COLO829 (cell line): ENCODE data around the gene TNKS2.
A peak's percentile ranks its signal among the peaks of the same experiment; 100 is the strongest.
"Not testable (repeated sequence)": the region's sequence is repeated elsewhere in the genome, so short reads cannot be mapped to it uniquely, and the experiment has no call there.

Source experiments
- DNase-seq: peaks from one replicate; pipeline ENCODE4 v3.0.0; 2012; ENCODE audit warnings: low spot score

Gene TNKS2

DNA sequence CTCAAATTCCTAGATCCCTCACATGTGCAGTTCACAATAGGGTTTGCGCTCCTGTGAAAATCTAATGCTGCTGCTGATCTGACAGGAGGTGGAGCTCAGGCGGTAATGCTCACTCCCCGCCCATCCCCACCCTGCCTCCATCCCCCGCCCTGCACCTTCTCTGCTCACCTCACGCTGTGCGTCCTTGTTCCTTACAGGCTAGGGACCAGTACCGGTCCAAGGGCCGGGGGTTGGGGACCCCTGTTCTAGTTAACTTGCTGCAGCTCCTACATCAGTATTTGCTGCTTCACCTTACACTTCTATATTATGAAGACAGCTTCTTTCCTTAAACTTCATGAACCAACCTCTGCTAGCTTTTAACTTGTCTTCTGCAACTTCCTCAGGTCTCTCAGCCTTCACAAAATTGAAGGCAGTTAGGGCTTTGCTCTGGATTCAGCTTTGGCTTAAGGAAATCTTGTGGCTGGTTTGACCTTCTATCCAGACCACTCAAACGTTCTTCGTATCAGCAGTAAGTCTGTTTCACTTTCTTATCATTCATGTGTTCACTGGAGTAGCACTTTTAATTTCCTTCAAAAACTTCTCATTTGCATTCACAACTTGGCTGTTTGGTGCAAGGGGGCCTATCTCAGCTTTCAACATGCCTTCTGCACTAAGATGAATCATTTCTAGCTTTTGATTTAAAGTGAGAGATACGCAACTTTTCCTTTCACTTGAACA, 1.7 kb upstream of the TNKS2 start:
- no peak for DNase-seq

DNA sequence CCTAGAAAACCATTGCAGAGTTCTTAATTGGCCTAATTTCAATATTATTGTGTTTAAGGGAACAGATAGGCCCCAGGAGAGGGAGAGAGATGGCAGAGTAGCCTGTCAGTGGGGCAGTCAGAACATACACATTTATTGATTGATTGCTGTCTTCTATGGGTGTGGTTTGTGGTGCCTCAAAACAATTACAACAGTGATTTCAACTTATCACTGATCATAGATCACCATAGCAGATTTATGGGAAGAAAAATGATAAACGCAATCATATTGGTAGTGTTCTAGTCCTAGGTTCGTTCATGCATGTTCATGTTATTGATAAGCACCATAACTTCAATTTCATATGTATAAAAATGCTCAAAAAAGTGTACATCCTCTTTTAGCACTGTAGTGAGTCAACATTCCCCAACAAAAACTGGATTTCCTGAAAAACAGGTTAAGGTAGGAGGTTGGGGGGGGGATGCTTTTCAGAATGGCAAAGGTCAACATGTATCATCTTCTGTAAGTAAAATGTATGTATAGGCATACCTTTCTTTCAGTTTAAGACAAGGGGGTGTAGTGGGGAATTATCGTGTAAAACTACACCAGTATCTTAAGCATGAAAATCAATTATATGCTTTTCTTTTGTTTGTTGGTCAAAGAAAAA, 1.1 kb upstream of the TNKS2 start:
- no peak for DNase-seq

DNA sequence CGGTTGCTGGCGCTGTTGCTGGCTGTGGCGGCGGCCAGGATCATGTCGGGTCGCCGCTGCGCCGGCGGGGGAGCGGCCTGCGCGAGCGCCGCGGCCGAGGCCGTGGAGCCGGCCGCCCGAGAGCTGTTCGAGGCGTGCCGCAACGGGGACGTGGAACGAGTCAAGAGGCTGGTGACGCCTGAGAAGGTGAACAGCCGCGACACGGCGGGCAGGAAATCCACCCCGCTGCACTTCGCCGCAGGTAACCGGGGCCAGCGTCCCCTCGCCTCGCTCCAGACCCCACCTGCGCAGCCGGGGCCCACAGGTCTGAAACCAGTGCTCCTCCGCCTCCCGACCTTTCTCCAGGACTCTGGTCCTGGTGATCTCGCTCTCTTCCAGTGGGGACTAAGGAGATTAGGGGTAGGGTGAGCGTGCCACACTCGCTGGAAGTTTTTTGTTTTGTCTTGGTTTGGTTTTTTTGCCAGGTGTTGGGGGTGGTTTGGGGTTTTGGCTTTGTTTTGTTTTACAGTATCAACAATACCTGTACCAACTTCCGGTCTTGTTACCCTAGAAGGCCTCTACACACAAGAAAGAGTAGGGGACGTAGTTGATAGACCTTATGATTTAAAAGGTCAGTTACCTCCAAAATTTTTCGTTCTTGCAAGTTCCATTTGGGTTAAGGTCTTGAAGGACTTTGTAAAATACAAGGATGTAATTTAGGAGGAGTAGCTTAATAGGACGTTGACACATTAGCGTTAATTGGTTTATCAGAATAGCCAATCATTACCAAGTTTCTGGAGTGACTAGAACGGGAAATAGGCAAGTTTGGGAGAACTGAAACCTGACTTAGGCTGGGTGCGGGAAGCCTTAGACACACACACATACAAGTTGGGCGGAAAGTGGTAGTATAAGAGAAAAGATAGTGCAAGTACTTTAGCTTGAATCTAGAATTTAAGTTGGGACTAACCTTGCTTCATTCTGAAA, 704 bp downstream of the TNKS2 start:
- peak; percentile 14 for DNase-seq

DNA sequence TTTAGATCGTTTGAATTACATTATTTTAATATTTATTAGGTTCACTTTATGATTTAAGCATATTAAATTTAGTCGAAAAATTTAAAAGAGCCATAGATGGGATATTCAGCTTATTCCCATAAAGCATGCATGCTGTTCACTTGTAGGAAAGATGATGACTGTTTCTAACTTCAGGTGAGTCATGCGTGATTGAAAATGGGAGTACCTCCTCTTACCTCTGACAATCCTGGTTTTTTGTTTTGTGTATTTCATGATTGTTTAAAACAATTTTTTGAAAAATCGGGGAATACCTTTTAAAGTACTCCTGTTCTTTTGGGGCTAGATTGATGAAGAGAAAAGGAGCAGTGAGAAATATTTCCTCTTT, 1.4 kb downstream of the TNKS2 start:
- no peak for DNase-seq

DNA sequence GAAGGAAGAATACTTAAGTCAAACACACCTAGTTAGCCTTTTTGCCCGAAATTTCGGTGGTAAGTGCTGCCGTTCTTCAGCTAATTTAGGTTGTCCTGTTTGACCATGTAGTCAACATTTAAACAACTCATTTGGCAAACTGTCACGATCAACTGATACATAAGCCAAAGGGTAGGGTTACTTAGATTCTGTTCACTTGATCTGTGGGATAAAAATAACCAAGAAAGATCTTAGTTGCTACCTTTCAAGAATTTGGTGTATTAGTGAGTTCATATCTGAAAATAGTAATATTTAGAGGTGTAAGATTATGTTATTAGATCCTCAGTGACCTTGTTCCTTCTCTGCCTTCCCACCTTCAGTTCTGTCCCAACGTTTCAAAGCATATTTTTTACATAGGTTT, 2.0 kb downstream of the TNKS2 start:
- DNase-seq: no peak

DNA sequence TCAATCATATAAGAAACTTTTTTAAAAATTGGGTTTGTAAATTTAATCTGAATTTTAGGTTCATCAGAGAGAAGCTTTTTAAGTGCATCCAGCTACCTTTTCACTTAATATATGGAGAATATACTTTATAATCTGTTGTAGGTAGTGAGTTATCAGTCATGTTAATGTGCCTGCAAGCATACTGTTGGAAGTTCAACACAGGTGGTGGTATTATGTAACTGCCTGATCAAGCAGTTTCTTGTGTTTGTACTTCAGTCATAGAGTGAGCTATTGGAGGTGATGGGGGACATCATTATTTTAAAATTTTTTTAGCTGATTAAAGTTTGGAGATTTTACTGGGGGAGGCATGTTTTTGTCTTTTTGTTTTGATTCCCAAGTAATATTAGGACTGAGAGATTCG, 2.5 kb downstream of the TNKS2 start:
- no peak for DNase-seq

DNA sequence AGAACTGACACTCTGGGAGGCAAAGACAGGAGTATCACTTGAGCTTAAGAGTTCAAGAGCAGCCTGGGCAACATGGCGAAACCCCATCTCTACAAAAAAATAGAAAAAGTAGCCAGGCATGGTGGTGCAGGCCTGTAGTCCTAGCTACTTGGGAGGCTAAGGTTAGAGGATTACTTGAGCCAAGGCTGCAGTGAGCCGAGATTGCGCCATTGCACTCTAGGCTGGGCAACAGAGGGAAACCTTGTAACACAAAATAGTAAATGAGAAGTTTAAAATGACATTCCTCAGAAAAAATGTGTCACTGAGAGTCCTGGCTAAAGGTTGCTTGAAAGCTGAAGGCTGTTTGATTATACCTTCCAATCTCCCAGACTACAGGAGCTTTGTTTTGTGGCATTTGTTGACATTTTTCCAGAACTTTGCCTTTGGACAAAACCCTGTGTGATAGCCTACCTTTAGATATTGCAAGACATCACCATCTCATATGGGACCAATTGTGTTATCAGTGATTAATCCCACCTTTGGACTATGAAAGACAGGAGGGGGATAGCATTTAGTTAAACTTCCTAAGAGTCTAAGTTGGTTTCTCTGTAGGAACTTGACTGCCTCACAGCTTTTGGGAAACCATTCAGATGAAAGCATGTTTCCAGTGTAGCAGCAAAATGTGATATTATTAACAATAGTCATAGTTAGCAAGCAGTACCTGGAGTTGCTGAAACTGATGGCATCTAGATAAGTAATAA, 5.3 kb downstream of the TNKS2 start:
- no peak for DNase-seq

DNA sequence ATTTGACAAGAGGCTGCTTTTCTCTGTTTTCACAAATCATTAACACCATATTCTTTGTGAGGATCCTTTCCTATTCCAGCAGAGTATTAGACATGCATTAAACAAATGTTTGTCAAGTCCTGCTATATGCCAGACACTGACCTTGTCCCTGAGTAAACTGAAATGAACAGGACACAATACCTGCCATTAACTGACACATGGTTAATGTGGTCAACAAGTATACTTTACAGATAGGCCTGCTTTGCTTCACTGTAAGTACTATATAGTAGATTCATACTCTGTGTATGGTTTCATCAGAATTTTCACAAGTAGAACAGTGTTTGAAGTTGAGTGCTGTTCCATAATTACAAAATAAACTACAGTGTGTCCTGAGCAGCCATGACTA, 5.9 kb downstream of the TNKS2 start:
- no peak for DNase-seq

DNA sequence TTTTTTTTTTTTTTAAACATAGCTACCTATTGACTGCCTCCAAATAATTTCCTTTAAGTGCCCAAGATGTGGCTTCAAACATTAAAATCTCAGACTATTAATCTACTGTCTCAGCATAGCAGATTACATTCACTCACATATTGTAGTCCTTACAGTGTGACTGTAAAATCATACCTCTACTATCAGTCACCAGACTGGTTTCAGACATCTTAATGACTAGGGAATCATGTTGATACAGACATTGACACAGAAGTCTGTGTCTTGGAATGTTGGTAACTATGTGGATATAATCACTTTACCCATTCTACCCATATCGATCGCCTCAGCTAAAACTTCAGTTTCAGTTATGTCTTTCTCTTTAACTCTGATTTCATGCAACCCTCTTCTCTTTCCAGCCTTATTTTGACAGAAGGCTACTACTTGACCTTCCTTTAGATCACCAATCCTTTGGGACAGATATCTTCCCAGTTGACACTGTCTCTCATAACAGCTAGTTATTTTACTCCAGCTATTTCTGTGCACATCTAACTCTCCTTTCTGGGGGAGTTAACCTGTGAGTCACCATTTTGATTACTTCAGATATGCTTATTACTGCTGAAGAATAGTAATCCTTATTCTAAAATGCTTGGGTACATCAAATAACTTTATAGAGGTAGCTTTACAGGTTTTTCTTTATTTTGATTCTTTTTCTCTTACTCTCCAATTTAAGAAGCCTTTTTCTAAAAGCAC, 7.0 kb downstream of the TNKS2 start:
- DNase-seq: no peak

DNA sequence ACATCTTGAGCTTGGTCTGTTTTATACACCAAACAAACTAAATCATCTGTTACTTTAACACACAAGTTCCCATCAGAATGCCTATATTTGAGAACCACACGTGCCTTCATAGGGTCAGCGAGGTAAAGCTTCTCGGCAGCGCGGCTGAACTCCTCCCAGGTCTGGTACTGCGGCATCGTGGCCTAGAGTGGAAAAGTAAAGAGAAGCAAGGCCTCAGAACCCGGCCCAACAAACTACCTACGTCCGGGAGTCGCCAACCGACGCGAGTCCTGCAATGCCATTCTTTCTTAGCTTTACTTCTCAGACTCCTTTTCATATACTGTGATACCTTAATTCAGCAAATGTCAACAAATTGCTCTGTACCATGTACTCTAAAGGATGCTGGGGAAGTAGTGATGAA, 9.0 kb downstream of the TNKS2 start:
- not testable (repeated sequence) for DNase-seq

DNA sequence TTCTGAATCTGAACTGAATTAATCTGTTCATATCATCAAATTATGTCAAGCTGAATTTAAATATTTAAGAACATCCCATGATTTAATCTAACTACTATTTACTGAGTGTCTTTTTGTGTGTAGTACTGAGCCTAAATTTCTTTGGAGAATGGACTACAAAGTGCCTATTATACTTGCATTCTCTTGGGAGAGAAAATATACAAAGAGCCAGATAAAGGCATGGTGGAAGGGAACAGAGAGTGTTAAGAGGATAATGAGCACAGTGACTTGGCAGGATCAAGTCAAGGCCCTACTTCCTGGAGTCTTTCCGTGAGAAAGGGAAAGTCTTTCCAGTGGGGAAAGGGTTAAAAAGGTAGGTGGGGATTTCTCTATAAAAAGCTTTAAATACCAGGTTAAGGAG, 15.0 kb downstream of the TNKS2 start:
- DNase-seq: peak; percentile 13

DNA sequence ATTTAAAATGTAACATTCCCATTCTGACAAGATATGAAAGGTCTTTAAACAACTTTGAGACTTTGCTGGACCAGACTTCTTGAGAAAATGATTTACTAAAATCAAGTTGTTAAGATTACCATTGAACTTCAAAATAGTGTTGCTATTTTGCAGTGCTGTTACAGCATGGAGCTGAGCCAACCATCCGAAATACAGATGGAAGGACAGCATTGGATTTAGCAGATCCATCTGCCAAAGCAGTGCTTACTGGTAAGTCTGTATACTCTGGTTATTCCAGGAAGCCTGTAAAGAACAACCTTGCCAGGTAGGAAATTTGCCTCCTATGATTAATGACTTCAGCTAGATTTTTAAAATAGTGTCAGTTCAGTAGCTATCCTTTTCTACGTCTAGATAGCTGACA, 18.8 kb downstream of the TNKS2 start:
- DNase-seq: no peak

DNA sequence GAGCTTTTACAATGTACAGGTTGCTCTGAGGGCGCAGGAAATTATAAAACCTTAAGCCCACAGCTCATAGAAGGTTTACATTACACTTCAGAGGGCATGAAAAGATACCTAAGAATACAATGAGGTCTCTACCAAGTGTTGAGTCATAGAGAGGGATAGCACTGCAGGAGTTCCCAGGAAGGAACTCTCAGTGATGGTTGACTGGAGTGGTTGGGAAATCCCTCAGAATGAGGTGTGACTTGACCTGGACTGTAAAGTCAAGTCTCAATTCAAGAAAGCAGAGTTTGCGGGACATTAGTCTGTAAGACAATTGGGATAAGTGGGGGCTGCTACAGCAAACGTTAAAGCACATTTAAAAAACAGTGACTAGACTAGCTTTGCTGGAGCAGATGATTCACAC, 21.9 kb downstream of the TNKS2 start:
- no peak for DNase-seq

DNA sequence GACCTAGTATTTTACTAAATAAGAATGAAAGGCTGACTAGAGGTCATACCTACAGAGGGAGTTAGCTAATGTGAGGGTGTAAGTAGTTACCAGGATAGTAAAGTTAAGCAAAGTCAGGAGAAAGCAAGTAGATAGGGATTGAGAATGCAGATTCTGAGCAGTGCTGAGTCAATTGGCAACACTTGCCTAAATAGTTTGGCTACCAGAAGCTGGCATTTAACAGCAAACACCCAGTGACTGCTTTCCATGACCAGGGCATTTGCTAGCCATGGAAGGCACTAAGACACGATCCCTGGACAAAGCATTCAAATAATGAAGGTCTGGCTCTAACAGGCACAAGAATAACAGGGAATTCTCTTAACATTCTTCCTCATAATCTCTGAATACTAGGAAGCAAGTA, 25.9 kb downstream of the TNKS2 start:
- no peak for DNase-seq

DNA sequence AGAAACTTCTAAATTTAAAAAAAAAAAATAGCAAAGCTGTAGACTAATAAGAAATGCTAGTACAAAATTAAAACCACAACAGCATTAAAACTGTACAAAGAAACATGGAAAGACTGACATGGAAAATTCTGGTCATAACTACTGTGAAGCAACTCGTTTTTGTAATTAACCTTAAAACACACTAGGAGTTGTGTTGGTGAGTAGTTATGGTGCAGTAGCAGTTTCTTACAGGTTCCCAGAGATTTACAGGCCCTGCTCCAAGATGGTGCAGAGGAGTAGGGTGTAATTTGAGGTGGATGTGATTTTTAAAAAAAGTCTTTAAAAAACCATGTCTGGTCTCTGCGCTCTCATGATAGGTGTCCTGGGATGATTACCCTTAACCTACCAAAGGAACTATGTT, 31.0 kb downstream of the TNKS2 start:
- no peak for DNase-seq

DNA sequence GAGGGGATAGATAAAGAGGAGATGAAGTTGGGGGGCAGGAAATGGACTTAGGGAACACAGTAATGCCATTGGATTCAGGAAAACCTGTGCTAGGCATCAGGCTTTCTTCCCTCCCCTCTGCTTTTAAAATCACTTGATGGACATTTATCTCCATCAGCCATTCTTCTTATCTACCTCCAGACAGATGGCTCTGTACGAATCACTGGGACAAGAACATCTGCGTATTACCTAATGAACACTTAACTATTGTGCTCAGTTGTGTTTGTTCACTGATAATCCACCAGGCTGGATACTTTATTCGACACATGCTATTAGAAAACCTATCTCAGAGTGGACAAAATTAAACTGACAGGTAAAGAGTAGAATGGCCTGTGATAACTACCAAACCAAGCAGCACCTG, 40.0 kb downstream of the TNKS2 start:
- DNase-seq: no peak

DNA sequence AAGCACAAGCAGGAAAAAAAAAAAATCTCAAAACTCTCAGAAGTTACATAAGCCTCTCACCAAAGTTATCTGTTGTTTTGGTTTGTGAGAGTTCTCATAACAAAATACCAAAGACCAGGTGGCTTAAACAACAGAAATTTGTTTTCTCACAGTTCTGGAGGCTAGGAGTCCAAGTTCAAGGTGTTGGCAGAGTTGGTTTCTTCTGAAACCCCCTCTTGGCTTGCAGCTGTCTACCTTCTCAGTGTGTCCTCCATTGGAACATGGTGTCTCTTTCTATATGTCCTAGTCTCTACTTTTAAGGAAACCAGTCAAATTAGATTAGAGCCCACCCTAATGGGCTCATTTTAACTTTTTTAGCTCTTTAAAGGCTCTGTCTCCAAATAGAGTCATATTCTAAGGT, 44.9 kb downstream of the TNKS2 start:
- no peak for DNase-seq

DNA sequence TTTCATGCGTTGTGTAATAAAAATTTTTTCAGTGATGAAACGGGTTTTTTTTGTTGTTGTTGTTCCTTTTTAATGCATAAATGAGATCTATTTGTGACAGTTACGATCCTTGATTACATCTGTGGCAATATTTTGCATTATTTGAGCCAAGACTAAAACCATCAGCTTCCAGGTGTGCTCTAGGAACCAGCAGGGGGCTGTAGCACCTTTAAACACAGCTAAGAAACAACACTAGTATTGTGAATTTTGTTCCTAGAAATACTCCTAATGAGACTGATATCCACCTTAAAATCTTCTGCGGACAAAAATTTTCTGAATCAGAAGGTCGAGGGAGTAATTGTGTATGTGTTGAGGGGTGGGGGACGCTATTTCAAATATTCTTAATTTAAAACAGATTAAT, 58.4 kb downstream of the TNKS2 start:
- no peak for DNase-seq

DNA sequence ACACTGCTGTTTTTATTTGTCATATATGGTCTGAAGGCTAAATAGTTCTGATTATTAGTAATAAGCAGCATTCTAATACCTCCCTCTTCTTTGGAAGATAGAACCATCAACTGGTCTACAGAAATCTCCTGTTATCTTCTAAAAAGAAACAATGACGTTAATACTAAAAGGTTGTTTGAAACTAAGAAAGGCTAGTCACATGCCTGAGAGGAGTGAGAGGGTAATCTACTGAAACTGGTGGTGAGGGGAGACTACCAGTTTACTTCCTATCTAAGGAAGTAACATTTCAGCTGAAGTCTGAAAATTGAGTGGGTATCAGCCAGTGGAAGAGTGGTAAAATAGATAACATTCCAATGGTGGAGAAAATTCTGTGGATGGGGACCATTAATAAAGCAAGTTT, 62.7 kb downstream of the TNKS2 start:
- no peak for DNase-seq

DNA sequence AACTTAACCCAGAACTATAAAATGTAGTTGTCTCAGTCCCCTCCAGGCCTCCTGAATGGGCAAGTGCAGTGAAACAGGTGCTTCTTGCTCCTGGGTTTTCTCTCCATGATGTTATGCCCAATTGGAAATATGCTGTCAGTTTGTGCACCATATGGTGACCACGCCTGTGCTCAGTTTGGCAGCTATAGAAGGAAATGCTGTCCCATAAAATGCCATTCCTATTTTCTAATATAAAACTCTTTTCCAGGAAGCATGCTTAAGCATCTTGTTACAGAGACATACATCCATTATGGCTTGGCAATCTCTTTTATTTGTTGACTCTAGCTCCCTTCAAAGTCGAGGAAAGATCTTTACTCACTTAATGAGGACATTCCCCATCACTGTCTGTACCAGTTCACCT, 65.9 kb downstream of the TNKS2 start:
- DNase-seq: no peak

DNA sequence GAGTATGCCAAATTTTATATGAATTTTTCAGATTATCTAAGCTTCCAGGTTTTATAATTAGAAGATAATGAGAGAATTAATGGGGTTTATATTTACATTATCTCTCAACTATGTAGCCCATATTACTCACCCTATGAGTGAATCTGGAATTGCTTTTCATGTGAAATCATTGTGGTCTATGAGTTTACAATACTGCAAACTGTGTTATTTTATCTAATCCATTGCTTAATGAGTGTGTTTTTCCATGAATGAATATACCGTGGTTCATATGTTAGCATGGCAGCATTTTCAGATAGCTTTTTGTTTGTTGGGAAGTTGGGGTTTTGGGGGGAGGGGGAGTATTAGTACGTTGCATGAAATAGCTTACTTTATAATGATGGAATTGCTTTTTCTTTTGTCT, 66.5 kb downstream of the TNKS2 start:
- no peak for DNase-seq
